Measurements from ENCODE around the gene HOXC6.

The HOXC6 gene

GRCh38 chr12:54049108-54049507 lies 20.9 kb downstream of the HOXC6 start:
- no peak for TF ChIP-seq GABPA (IDR thresholded peaks at IDR 0.05; ENCODE audit: low read depth)
- no peak for TF ChIP-seq POLR2AphosphoS5 (IDR thresholded peaks at IDR 0.05; ENCODE audit: low read depth)
- no peak for TF ChIP-seq CTCF (IDR thresholded peaks at IDR 0.05; ENCODE audit: insufficient read depth, low read length)
- no peak for TF ChIP-seq SPI1 (IDR thresholded peaks at IDR 0.05; ENCODE audit: borderline replicate concordance, low read depth)
- no peak for TF ChIP-seq REST (IDR thresholded peaks at IDR 0.05; ENCODE audit: insufficient replicate concordance, low read depth)
- H3K4me3 ChIP-seq (replicated peaks; ENCODE audit: insufficient read depth, low read length): no peak overlapping the region
- H3K27ac ChIP-seq (replicated peaks): no peak overlapping the region
- peaks cover 88% of the 10 kb centered on the region for H3K27me3 ChIP-seq (ENCODE audit: insufficient read depth, poor library complexity, severe bottlenecking)
- DNase-seq (ENCODE audit: low read depth in 1 of 2, low spot score in 1 of 2): no peak

- DNase-seq (ENCODE audit: low read depth in 1 of 2, low spot score in 1 of 2): no peak
- Histone ChIP-seq H3K4me3 (replicated peaks; ENCODE audit: insufficient read depth, low read length) (no peak overlapping the region), H3K27me3 (ENCODE audit: insufficient read depth, poor library complexity, severe bottlenecking) (peaks cover 84% of the 10 kb centered on the region), H3K27ac (replicated peaks) (no peak overlapping the region)
- TF ChIP-seq SPI1 (IDR thresholded peaks at IDR 0.05; ENCODE audit: borderline replicate concordance, low read depth) (no peak), GABPA (IDR thresholded peaks at IDR 0.05; ENCODE audit: low read depth) (no peak), POLR2AphosphoS5 (IDR thresholded peaks at IDR 0.05; ENCODE audit: low read depth) (no peak), CTCF (IDR thresholded peaks at IDR 0.05; ENCODE audit: insufficient read depth, low read length) (no peak), REST (IDR thresholded peaks at IDR 0.05; ENCODE audit: insufficient replicate concordance, low read depth) (no peak)
Measured at GRCh38 chr12:54050482-54050810, 22.2 kb downstream of the HOXC6 start.

GRCh38 chr12:54051026-54051842 lies 23.0 kb downstream of the HOXC6 start:
- no peak overlapping the region for H3K4me3 ChIP-seq (replicated peaks; ENCODE audit: insufficient read depth, low read length)
- TF ChIP-seq CTCF (IDR thresholded peaks at IDR 0.05; ENCODE audit: insufficient read depth, low read length): no peak
- no peak for TF ChIP-seq SPI1 (IDR thresholded peaks at IDR 0.05; ENCODE audit: borderline replicate concordance, low read depth)
- no peak for TF ChIP-seq POLR2AphosphoS5 (IDR thresholded peaks at IDR 0.05; ENCODE audit: low read depth)
- TF ChIP-seq REST (IDR thresholded peaks at IDR 0.05; ENCODE audit: insufficient replicate concordance, low read depth): no peak
- no peak for TF ChIP-seq GABPA (IDR thresholded peaks at IDR 0.05; ENCODE audit: low read depth)
- H3K27me3 ChIP-seq (ENCODE audit: insufficient read depth, poor library complexity, severe bottlenecking): peaks cover 80% of the 10 kb centered on the region

More at GRCh38 chr12:54051026-54051842, 23.0 kb downstream of the HOXC6 start:
- H3K27ac ChIP-seq (replicated peaks): no peak overlapping the region
- DNase-seq (ENCODE audit: low read depth in 1 of 2, low spot score in 1 of 2): no peak
